GM18498 (cell line): ENCODE measurements around the gene GRID2.
"Not testable (repeated sequence)": the region's sequence is repeated elsewhere in the genome, so short reads cannot be mapped to it uniquely, and the experiment has no call there.

Experiments used
- ATAC-seq: cut with Tn5 transposase; IDR thresholded peaks from one replicate; pipeline ENCODE4 v1.9.1; 2021; ENCODE audit warnings: mild to moderate bottlenecking, moderate library complexity; ENCODE audit not compliant: unreplicated experiment

GRID2 gene

DNA sequence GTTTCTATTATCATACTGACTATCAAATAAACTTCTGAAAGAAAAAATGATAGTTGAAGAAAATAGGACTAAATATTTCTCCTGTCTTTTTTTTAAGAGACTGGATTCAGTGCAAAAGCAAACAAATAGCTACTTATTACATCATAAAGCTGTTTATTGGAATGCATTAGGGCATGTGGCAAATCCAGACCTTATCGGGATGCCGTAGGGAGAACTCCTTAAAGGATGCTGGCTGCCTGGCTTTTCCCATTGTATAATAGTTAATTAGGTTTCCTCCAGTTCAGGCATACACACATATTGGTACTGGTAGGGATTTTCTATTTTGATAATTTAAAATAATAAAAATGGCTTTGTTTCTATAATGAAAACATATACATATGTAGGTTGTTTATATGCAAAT lies 985.5 kb downstream of the GRID2 start:
- no peak for ATAC-seq

DNA sequence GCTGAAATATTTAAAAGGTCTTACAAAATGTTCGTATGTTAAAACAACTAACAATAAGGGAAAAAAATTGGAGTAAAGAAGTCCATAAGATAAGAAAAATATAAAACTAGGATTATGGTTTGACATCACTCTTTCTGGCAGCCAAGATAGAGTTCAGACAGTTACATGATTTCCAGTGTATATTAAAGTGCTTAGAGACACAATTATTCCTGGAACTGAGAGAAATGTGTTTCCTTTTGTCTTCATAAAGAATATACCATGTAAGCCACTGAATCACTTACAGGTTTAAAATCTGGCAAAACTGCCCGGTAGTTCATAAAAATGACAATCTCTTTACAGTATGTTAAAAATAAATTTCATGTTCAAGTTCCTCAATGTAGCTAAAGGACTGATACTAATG lies 986.1 kb downstream of the GRID2 start:
- ATAC-seq = no peak

DNA sequence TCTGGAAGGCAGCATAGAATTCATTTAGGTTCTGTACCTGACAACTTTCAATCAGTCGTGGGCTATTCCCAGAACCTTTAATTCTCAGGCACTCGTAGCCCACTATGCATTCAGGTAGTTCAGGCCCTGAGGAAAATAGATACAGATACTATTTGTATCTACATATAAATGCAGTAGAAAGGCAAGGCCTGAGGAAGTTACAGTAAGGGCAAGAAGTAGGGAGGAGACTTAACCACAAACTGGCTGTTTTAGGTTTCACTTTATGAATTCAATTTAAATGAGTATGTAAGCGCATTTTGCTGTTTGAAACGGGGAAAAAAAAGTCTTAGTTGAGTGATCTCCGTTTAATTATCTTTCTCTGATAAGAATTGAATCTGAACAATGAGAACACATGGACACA lies 995.4 kb downstream of the GRID2 start:
- no peak for ATAC-seq

GRCh38 chr4:93300780-93301555 lies 997.2 kb downstream of the GRID2 start:
- ATAC-seq = not testable (repeated sequence)

DNA sequence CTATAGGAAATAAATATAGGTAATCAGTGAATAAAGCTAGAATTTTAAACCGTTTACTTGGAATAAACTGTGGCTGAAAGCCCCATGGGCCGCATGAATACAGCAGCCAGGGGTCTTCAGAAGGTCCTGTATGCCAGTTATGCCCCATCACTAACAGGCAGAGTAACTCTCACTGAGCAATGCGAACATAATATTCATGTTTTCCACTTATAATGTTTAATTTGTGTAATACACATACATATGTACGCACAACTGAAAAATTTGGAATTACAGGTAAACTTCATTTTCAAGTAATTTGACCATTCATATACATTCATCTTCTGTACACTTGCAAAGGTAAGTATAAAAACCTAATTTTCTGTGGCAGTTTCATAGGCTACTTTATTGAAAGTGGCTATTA lies 998.5 kb downstream of the GRID2 start:
- ATAC-seq = no peak

DNA sequence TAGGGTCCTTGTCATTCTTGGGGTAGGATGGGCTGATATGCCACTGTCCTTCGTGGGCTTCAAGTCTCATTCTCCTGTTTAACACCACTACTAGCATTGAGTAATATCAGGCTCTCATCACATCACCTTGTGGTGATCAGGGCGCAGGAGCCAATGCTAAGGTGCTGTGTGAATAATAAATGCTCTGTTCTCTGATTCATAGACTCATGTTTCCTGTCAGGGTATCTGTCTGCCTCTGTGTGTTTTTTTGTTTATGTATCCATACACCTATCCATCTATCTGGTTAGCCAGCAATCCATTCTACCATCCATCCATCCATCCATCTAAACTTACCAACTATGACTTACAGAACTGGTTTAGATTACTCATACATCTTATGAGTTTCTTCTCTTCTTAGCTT lies 999.7 kb downstream of the GRID2 start:
- no peak for ATAC-seq

GRCh38 chr4:93312299-93312698 lies 1008.5 kb downstream of the GRID2 start:
- no peak for ATAC-seq

GRCh38 chr4:93313197-93313596 lies 1009.4 kb downstream of the GRID2 start:
- ATAC-seq = no peak

DNA sequence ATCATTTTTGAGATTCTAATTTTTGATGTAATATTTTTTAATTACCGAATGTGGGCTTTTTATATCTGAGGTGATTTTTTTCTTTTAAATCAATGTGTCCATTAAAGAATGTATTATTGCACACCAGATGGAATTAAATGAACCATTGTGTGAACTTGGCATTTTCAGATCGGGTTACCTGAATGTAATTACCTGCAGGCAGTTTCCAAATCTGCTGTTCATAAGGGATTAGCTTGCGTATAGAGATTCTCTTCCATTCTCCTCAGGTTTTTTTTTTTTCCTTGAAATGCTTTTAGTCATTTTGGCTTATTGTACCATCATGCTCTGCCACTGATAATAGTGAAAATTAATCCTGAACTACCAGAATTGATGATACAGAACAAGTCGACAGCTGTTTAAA lies 1013.3 kb downstream of the GRID2 start:
- ATAC-seq = no peak

- ATAC-seq = no peak
These were observed 1013.8 kb downstream of the GRID2 start for GRCh38 chr4:93317561-93317960.

DNA sequence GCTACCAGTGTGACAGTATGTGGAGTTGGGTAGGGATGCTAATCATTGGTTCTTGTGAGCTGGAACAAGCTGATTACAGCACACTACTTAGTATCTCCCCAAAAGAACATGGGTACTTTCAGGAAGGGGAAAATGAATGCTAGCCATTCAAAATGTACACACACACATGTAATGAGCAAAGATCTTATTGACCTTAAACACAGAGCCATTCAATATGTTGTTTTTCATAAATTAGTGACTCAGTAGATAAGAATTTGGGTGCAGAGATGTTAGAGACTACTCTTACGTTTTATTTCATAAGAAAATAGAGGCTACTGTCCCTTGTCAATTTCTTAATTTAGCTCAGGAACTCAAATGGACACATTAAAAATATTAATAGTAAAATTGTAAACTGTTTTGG lies 1015.3 kb downstream of the GRID2 start:
- no peak for ATAC-seq

DNA sequence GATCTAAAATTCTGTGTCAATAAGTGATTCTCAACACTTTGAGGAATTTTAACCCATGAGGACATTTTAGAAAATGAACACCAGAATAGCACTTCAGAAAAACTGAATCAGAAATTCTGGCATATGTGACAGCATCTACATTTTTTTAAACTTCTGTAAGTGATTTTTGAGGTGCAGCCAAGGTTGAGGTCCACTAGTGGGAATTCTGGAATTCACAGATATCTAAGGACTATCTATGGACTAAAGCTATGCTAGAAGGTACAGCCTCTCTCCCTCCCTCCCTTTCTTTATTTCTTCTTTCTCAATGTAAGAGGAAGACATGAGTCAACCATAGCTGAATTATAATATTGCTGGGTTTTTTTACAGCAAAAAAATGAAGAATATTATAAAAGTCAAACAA lies 1016.6 kb downstream of the GRID2 start:
- ATAC-seq = no peak

GRCh38 chr4:93327346-93327745 lies 1023.6 kb downstream of the GRID2 start:
- ATAC-seq = no peak

DNA sequence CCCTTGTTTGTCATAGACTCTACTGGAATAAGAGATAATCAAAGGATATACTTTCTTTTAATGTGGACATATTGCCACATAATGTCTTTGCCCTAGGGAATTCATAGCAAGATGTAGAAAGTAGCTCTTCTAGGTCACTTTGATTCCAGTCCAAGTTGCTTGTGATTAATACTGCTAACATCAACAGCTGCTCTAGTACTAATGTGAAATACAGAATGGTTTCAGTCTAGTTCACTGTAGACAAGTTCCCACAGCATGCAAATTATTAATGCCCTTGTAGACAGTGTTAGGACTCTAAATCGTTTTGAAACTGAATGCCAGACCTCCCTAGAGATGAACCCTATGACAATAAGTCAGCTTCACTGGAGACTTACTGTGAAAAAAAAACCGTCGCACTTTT lies 1030.2 kb downstream of the GRID2 start:
- peak; percentile 97 for ATAC-seq

DNA sequence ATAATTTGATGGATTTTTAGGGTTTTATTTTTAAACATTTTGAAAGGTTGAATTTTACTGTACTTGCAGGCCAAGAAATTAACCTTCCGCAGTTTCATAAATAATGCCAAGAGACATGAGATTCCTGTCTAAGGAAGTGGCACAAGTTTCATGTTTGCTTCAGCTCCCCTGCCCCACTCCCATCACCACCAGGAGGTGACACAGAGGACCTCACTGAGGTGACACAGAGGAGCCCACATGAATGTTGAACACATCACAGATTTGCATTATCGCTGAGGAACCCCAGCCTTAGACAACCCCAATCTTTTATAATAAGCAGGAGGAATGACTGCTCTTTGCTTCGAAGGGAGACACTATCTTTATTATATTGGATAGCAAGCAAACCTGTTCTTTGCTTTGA lies 1033.4 kb downstream of the GRID2 start:
- no peak for ATAC-seq

DNA sequence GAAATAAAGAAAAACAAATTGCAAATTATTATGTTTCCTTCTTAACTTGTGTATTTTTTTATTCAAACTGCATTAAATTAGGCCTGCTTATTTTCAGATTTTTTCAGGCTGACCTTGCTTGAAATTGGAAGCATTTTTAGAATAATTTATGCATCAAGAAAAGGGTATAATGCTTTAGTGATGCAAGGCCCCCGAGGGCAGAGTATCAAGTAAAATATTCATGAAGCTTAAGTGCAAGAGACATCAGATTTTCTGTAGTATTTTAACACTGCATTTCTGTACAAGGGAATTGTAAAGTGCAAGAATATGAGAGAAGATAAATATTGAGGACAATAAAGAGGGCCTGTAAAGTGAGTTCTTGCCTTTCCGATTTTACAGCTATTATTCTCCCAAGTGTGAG lies 1039.0 kb downstream of the GRID2 start:
- ATAC-seq = no peak

DNA sequence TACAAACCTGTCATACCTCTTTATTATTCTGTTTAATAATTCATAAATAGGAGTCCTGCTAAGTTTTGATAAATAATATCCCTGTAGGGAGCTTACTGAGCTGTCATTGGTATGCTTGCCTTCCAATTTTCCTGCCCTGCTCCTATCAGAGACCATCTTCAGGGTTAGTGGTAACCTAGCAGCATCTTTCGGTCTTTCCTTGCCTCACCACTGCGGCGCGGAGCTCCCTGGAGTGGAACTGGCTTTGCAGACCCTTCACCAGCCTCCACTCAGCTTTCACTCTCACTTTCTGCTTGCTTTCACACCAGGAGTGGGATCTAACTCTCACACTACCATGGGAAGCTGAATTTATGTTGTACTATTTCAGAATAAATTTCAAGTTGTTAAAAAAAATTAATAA lies 1043.1 kb downstream of the GRID2 start:
- ATAC-seq = no peak

DNA sequence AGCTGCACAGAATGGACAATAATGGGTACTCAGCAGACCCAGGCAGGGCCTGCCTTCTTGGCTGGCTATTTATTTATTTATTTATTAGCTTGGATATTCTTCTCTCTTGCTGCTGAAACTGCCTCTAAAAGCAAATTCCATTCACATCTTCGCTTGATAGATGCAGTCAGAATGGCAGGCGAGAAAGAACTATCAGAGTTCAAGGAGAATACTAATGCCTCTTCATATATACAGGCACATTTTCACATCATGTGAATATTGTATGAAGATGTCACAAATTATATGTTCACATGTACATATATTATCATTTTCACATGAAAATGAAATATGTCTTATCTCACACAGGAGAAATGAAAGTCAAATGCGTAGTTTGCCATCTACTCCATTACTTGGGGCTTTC lies 1045.1 kb downstream of the GRID2 start:
- no peak for ATAC-seq

- no peak for ATAC-seq
These were observed 1048.1 kb downstream of the GRID2 start for GRCh38 chr4:93351846-93352245.

- no peak for ATAC-seq
These were observed 1051.6 kb downstream of the GRID2 start for GRCh38 chr4:93355411-93355810.

DNA sequence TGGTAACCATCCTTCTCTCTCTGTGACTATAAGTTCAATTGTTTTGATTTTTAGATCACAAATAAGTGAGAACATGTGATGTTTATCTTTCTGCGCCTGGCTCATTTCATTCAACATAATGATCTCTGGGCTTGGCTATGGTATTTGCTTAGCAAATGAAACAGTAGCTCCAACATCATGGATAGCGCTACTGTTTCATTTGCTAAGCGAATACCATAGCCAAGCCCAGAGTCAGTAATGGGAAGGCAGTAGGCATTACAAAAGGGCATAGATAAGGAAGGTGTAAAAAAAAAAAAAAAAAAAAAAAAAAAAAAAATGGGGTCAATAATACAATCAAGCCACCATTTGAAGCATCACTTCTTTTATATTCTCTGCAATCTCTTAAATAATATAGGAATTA lies 1055.8 kb downstream of the GRID2 start:
- ATAC-seq = no peak

DNA sequence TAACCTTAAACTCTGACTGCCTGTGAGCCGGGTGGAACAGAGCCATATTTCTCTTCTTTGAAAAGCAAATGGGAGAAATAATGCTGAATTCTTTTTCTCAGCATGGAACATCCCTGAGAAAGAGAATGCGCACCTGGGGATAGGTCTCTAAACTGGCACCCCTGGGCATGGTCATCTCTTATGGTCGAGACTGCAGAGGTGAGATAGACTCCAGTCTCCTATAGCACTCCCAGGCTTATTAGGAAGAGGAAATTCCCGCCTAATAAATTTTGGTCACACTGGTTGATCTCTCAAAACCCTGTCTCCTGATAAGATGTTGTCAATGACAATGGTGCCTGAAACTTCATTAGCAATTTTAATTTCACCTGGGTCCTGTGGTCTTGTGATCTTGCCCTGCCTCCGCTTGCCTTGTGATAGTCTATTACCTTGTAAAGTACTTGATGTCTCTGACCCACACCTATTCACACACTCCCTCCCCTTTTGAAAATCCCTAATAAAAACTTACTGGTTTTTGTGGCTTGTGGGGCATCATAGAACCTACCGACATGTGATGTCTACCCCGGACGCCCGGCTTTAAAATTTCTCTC lies 1062.5 kb downstream of the GRID2 start:
- ATAC-seq = not testable (repeated sequence)

GRCh38 chr4:93368968-93369367 lies 1065.2 kb downstream of the GRID2 start:
- no peak for ATAC-seq
